Activated CD8-positive, alpha-beta memory T cell treated with anti-CD3 and anti-CD28 coated beads for 4 hours (primary cell): Measurements from ENCODE around the gene RBFOX1.

Experiments
- DNase-seq, 2 donors: peaks; one replicate each; pipeline ENCODE4 v3.0.0-alpha.2; 2020; ENCODE audit warnings: low read depth in 2 of 2

The RBFOX1 gene

GRCh38 chr16:7334801-7335560 is 2.3 kb downstream of the RBFOX1 start:
- DNase-seq, result no peak

- DNase-seq, result no peak
These were observed 3.5 kb downstream of the RBFOX1 start for GRCh38 chr16:7335991-7336634.

GRCh38 chr16:7336742-7337141 is 4.1 kb downstream of the RBFOX1 start:
- no peak for DNase-seq

- DNase-seq, result no peak
These were observed 6.2 kb downstream of the RBFOX1 start for GRCh38 chr16:7338826-7339225.

GRCh38 chr16:7339700-7340099 is 7.1 kb downstream of the RBFOX1 start:
- no peak for DNase-seq

- DNase-seq, result no peak
These were observed 8.3 kb downstream of the RBFOX1 start for GRCh38 chr16:7340938-7341337.

- no peak for DNase-seq
These were observed 10.0 kb downstream of the RBFOX1 start for GRCh38 chr16:7342598-7342997.

- DNase-seq, result no peak
These were observed 10.6 kb downstream of the RBFOX1 start for GRCh38 chr16:7343243-7343642.

- no peak for DNase-seq
These were observed 12.5 kb downstream of the RBFOX1 start for GRCh38 chr16:7344830-7345780.

GRCh38 chr16:7350806-7351205 is 18.2 kb downstream of the RBFOX1 start:
- DNase-seq, result no peak

- DNase-seq, result no peak
These were observed 19.2 kb downstream of the RBFOX1 start for GRCh38 chr16:7351610-7352510.

- DNase-seq, result no peak
These were observed 23.1 kb downstream of the RBFOX1 start for GRCh38 chr16:7355758-7356157.

- DNase-seq, result no peak
These were observed 28.9 kb downstream of the RBFOX1 start for GRCh38 chr16:7361416-7362129.

- DNase-seq, result no peak
These were observed 29.6 kb downstream of the RBFOX1 start for GRCh38 chr16:7362231-7362630.

- no peak for DNase-seq
These were observed 31.1 kb downstream of the RBFOX1 start for GRCh38 chr16:7363422-7364417.

GRCh38 chr16:7366041-7366440 is 33.4 kb downstream of the RBFOX1 start:
- DNase-seq, result no peak

GRCh38 chr16:7366993-7367880 is 34.6 kb downstream of the RBFOX1 start:
- no peak for DNase-seq

GRCh38 chr16:7369204-7369603 is 36.6 kb downstream of the RBFOX1 start:
- no peak for DNase-seq
